Stimulated activated CD4-positive, alpha-beta T cell treated with anti-CD3 and anti-CD28 coated beads, Interleukin-1b, Interleukin-23, amount 100 ng/mL, for 24 hours (primary cell): ENCODE measurements around the gene DISC1.

Experiments
- DNase-seq, 4 experiments: peaks; one replicate each; pipeline ENCODE4 v3.0.0-alpha.2; 2020; ENCODE audit warnings: low read depth in 4 of 4, low spot score in 1 of 4

Gene DISC1

GRCh38 chr1:232020352-232020751, 393.8 kb downstream of the DISC1 start:
- no peak for DNase-seq

- no peak for DNase-seq
These were observed 402.7 kb downstream of the DISC1 start for GRCh38 chr1:232029315-232029714.

GRCh38 chr1:232031156-232031555, 404.6 kb downstream of the DISC1 start:
- no peak for DNase-seq

GRCh38 chr1:232033285-232033684, 406.7 kb downstream of the DISC1 start:
- no peak for DNase-seq

GRCh38 chr1:232034556-232034955, 408.0 kb downstream of the DISC1 start:
- DNase-seq: no peak

- DNase-seq: no peak
These were observed 409.8 kb downstream of the DISC1 start for GRCh38 chr1:232036181-232036933.

GRCh38 chr1:232037774-232038388, 411.3 kb downstream of the DISC1 start:
- DNase-seq: no peak

GRCh38 chr1:232038706-232039677, 412.4 kb downstream of the DISC1 start:
- DNase-seq: no peak

- no peak for DNase-seq
These were observed 413.7 kb downstream of the DISC1 start for GRCh38 chr1:232040260-232040659.

- no peak for DNase-seq
These were observed 418.1 kb downstream of the DISC1 start for GRCh38 chr1:232044728-232045127.

- DNase-seq: no peak
These were observed 418.8 kb downstream of the DISC1 start for GRCh38 chr1:232045139-232045994.

- DNase-seq: no peak
These were observed 420.1 kb downstream of the DISC1 start for GRCh38 chr1:232046451-232047306.

- DNase-seq: no peak
These were observed 420.9 kb downstream of the DISC1 start for GRCh38 chr1:232047473-232047872.

GRCh38 chr1:232048481-232048880, 421.9 kb downstream of the DISC1 start:
- DNase-seq: no peak

GRCh38 chr1:232049335-232049734, 422.7 kb downstream of the DISC1 start:
- DNase-seq: no peak

- DNase-seq: no peak
These were observed 430.8 kb downstream of the DISC1 start for GRCh38 chr1:232057217-232057895.

GRCh38 chr1:232057896-232058274, 431.3 kb downstream of the DISC1 start:
- no peak for DNase-seq

GRCh38 chr1:232059726-232060374, 433.3 kb downstream of the DISC1 start:
- DNase-seq: no peak

- no peak for DNase-seq
These were observed 436.4 kb downstream of the DISC1 start for GRCh38 chr1:232062967-232063366.
